Effector memory CD8-positive, alpha-beta T cell (primary cell): ENCODE data around the gene PYDC2.
"Not testable (repeated sequence)": the region's sequence is repeated elsewhere in the genome, so short reads cannot be mapped to it uniquely, and the experiment has no call there.

Experiments
- ATAC-seq: fragments of 150-1000 bp; cut with Tn5 transposase; replicated peaks from 2 replicates; pipeline ENCODE4 v1.10.0; 2021; ENCODE audit warnings: mild to moderate bottlenecking, moderate library complexity
- DNase-seq, 3 experiments: peaks; one replicate each; pipeline ENCODE4 v3.0.0; 2021
- H3K27ac Mint-ChIP-seq, 2 donors: one replicate each; pipeline ENCODE4 v1.8.0; 2022; ENCODE audit warnings: mild to moderate bottlenecking in 2 of 2, mixed read lengths in 2 of 2, moderate library complexity in 2 of 2
- H3K27me3 Mint-ChIP-seq, 2 donors: one replicate each; pipeline ENCODE4 v1.8.0; 2022; ENCODE audit warnings: mixed read lengths in 2 of 2
- H3K36me3 Mint-ChIP-seq: one replicate; pipeline ENCODE4 v1.8.0; 2022; ENCODE audit warnings: mild to moderate bottlenecking, moderate library complexity, mixed read lengths; ENCODE audit not compliant: insufficient read depth
- H3K4me1 Mint-ChIP-seq, 2 donors: one replicate each; pipeline ENCODE4 v1.8.0; 2022; ENCODE audit warnings: low read depth in 2 of 2, mixed read lengths in 2 of 2
- H3K4me3 Mint-ChIP-seq, 2 donors: one replicate each; pipeline ENCODE4 v1.8.0; 2022; ENCODE audit warnings: mild to moderate bottlenecking in 2 of 2, mixed read lengths in 2 of 2, moderate library complexity in 2 of 2
- H3K9me3 Mint-ChIP-seq, 2 donors: one replicate each; pipeline ENCODE4 v1.8.0; 2022; ENCODE audit warnings: mixed read lengths in 2 of 2

The PYDC2 gene

DNA sequence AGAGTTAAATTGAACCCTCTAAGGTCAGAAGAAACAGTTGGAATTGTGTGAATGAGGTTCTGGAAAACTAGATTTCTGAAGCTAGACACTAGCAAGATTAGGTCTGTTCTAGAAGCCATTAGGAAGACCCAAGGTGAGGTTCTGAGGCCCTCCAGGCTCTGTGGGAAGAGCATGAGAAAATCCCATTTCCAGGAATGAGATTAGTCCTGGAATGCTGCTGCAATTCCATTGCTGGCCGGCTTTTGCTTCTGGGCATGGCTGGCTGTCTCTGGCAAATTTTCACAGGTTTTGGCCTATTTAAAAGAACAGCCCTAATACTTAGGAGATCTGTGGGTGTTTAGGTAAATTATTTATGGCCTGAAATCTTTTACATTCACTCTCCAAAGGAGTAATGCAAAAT, 26.9 kb upstream of the PYDC2 start:
- no peak overlapping the region for H3K4me3 Mint-ChIP-seq

DNA sequence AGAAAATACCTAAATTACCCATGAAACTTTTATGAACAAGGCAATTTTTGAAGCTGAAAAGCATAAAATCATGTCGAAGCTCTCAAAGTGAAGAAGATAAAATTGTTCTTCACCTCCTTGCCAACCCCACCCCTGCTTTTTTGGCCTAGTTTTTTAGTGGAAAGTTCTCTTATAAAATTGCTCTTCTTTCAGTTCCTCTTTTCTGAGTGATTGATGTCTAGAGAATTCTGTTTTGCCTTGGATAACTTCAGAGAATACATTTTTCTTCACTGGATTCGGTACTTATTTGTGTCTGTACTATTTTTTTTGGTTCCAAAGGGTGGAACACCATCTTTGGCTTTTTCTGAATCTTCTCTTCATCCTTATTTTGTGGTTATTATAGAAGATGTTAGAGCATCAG, 25.0 kb upstream of the PYDC2 start:
- Mint-ChIP-seq H3K36me3 (no peaks in the 10 kb centered on the region), H3K9me3 (peaks cover 3 to 5% of the 10 kb centered on the region in 2 donors), H3K27me3 (no peaks in the 10 kb centered on the region), H3K4me1 (no peaks in the 10 kb centered on the region), H3K4me3 (no peak overlapping the region), H3K27ac (no peak overlapping the region)
- DNase-seq: no peak
- ATAC-seq: no peak

More for the DNA sequence above, 26.9 kb upstream of the PYDC2 start:
- Mint-ChIP-seq H3K36me3 (no peaks in the 10 kb centered on the region), H3K27me3 (no peaks in the 10 kb centered on the region), H3K4me1 (no peaks in the 10 kb centered on the region), H3K9me3 (peaks cover 3 to 8% of the 10 kb centered on the region in 2 donors), H3K27ac (no peak overlapping the region)
- DNase-seq (no peak), ATAC-seq (no peak)

DNA sequence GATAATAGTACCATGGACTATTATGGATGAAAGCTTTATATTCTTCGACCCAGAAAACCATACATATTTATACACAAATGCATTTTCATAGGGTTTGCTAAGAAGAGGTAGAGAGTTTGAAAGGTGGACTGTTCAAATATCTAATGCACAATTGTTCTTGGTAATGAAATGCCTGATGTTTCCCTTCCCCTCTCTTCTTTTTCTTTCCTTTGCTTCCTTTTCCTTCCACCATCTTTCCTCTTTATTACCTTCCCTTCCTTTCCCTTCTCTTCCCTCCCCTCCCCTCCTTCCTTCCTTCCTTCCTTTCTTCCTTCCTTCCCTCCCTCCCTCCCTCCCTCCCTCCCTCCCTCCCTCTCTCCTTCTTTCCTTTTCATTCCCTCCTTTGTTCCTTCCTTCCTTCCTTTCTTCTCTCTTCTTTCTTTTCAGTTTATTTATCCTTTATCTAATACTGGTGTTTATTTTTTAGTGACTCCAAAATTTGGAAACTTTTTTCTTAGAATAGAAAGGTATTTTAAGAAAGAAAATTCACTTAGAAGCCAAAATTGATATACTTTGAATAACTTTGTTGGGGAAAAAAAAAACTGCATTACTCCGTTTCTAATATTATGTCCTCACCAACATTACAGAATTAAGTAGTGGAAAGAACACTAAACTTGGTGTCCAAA, 22.7 kb upstream of the PYDC2 start:
- Mint-ChIP-seq H3K36me3 (no peaks in the 10 kb centered on the region), H3K27ac (no peak overlapping the region), H3K4me3 (no peak overlapping the region), H3K27me3 (no peaks in the 10 kb centered on the region), H3K9me3 (peaks cover 0 to 10% of the 10 kb centered on the region in 2 donors), H3K4me1 (no peaks in the 10 kb centered on the region)
- DNase-seq (no peak), ATAC-seq (no peak)

DNA sequence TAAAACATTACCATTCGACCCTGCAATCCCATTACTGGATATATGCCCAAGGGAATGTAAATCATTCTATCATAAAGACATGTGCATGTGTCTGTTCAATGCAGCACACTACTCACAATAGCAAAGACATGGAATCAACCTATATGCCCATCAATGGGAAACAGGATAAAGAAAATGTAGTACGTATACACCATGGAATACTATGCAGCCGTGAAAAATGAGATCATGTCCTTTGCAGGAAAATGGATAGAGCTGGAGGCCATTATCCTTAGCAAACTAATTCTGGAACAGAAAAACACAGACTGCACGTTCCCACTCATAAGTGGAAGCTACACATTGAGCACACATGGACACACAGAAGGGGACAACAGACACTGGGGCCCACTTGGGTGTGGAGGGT, 20.4 kb upstream of the PYDC2 start:
- no peak overlapping the region for H3K27ac Mint-ChIP-seq
- H3K4me1 Mint-ChIP-seq: no peaks in the 10 kb centered on the region
- H3K36me3 Mint-ChIP-seq: no peaks in the 10 kb centered on the region
- no peaks in the 10 kb centered on the region for H3K27me3 Mint-ChIP-seq
- no peak for ATAC-seq
- no peak for DNase-seq
- peaks cover 0 to 10% of the 10 kb centered on the region in 2 donors for H3K9me3 Mint-ChIP-seq
- no peak overlapping the region for H3K4me3 Mint-ChIP-seq

DNA sequence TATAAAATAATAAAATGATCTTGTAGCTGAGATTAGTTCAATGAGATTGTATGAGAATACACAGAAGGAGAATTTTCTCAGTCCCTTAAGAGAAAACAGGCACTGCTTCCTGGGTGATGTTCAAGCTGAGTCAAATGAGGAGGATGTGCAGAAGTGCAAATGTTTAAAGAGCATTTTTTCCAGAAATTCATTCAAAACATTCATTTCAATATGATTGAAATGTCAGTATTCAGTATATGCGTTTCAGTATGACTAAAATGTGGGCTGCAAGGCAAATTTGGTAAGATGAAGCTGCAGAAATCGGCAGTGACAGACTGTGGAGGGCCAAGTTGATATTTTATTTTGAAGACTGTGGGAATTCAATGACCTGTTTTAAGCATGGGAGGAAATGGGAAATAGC, 19.3 kb upstream of the PYDC2 start:
- no peak overlapping the region for H3K27ac Mint-ChIP-seq
- no peak overlapping the region for H3K4me3 Mint-ChIP-seq
- no peaks in the 10 kb centered on the region for H3K27me3 Mint-ChIP-seq
- H3K36me3 Mint-ChIP-seq: no peaks in the 10 kb centered on the region
- DNase-seq (no peak), ATAC-seq (no peak)
- no peaks in the 10 kb centered on the region for H3K4me1 Mint-ChIP-seq
- peaks cover 0 to 10% of the 10 kb centered on the region in 2 donors for H3K9me3 Mint-ChIP-seq

DNA sequence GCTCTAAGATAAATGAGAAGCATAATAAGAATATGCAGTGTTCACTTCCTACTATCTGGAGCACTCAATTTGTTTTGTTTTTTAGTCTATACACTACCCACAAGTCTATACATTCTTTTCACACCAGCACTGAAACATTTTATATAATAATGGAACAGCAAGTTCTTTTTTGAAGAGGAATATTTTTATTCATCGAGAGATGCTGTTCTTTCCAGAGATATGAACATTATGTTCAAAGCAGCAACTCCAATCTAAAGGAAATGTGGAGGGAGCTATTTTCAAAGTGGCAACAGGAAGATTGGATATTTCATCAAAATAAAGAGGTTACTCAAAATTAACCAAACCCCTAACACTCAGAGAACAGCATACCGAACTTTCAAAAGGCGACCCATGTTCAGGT, 16.4 kb upstream of the PYDC2 start:
- no peak for ATAC-seq
- Mint-ChIP-seq H3K36me3 (no peaks in the 10 kb centered on the region), H3K9me3 (peaks cover 0 to 14% of the 10 kb centered on the region in 2 donors), H3K27me3 (no peaks in the 10 kb centered on the region), H3K4me3 (no peak overlapping the region), H3K4me1 (no peaks in the 10 kb centered on the region), H3K27ac (no peak overlapping the region)
- no peak for DNase-seq

DNA sequence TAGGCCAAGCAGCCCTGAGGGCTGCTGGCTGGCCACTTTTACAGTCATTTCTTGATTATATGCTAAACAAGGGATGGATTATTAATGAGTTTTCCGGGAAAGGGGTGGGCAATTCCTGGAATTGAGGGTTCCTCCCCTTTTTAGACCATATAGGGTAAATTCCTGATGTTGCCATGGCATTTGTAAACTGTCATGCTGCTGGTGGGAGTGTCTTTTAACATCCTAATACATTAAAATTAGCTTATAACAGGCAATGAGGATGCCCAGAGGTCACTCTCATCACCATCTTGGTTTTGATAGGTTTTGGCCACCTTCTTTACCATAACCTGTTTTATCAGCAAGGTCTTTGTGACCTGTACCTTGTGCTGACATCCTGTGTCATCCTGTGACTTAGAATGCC, 11.7 kb upstream of the PYDC2 start:
- H3K27ac Mint-ChIP-seq: no peak overlapping the region
- no peaks in the 10 kb centered on the region for H3K27me3 Mint-ChIP-seq
- H3K4me1 Mint-ChIP-seq: no peaks in the 10 kb centered on the region
- DNase-seq: no peak
- no peaks in the 10 kb centered on the region for H3K36me3 Mint-ChIP-seq
- H3K4me3 Mint-ChIP-seq: no peak overlapping the region
- peaks cover 7 to 12% of the 10 kb centered on the region in 2 donors for H3K9me3 Mint-ChIP-seq
- no peak for ATAC-seq

DNA sequence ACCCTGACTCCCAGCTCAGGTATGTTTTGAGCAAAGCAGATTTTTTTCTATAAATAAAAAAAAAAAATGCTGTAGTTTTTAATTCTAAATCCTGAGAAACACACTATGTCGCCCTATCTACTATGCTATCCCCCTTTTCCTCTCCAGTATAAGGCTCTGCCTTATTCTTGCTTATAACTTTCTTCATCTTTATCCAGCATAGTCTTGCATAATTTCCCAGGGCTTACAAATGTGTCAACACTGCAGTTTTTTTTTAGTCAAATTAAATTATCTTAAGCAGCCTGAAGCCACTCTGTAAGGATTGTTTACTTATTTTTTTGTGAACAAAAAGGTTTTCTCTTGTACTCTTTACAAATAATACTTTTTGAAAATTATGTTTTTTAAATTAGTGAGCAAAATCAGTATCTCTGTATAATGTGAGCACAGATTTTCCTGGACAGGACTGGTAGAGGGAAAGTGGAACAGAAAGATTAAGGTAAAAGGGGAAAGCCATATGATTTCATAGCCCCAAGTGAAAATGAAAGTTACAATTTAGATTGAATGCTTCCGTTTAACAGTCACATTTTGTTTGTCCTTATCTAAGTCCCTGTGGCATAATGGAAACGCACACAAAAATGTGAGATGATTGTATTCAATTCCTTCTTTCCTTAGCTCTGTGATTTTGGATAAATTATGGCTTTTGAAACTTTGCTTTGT, 5.6 kb upstream of the PYDC2 start:
- Mint-ChIP-seq H3K4me3 (no peak overlapping the region), H3K27ac (no peak overlapping the region), H3K4me1 (no peaks in the 10 kb centered on the region), H3K9me3 (peaks cover 0 to 11% of the 10 kb centered on the region in 2 donors), H3K27me3 (no peaks in the 10 kb centered on the region), H3K36me3 (no peaks in the 10 kb centered on the region)
- no peak for DNase-seq
- ATAC-seq: no peak

DNA sequence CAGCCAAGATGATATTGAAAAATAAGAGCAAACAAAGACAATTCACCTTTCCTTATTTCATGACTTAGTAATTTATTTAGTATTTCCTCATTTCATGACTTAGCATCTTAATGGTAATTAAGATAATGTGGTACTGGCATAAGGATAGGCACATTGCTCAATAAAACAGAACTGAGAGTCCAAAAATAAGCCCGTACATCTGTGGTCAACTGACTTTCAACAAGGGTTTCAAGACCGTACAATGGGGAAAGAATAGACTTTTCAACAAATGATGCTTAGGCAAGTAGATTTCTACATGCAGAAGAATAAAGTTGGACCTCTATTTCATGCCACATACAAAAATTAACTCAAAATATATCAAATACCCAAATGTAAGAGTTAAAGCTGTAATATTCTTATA, 603 bp upstream of the PYDC2 start:
- Mint-ChIP-seq H3K27ac (no peak overlapping the region), H3K4me3 (no peak overlapping the region), H3K27me3 (no peaks in the 10 kb centered on the region), H3K36me3 (no peaks in the 10 kb centered on the region), H3K9me3 (peaks cover 0 to 2% of the 10 kb centered on the region in 2 donors), H3K4me1 (no peaks in the 10 kb centered on the region)
- DNase-seq: no peak
- no peak for ATAC-seq

DNA sequence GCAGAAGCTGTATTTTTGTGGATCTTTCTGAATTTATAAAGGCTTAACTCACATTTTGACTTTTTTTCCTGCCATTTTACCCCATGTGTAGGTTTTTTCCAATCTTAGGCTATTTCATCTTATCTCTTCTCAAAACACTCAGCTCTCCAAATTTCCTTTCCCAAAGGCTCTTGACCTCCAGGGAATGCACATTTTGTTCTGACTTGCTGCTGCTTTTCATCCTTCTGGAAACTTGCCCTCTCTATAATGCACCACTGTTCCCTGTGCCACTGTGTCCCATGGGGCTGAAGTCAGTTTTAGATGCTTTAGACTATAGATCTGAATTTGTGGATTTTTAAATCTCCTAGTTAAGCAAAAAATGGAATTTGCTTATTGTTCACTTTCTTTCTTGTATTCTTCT, 9.1 kb downstream of the PYDC2 start:
- H3K4me1 Mint-ChIP-seq: no peaks in the 10 kb centered on the region
- peaks cover 6 to 19% of the 10 kb centered on the region in 2 donors for H3K9me3 Mint-ChIP-seq

DNA sequence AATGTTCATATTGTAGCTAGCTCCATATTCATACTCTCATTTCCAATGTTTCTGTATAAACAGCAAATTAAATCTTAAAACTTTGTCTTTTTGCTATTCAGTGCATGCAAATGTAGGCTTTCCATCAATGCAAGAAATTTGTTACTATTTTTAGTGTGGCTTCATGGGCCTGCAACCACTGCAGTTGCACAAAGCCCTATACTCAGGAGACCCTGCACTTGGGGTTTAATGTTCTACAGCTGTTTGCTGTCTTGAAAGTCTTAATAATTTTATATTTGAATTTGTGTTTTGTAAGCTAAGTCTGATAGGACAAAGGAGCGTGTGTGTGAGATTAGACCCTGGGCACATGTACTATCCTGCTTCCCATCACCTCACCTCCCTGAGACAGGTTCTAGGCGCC, 9.6 kb downstream of the PYDC2 start:
- ATAC-seq (no peak), DNase-seq (no peak)
- H3K36me3 Mint-ChIP-seq: no peaks in the 10 kb centered on the region
- H3K4me3 Mint-ChIP-seq: no peak overlapping the region
- H3K27ac Mint-ChIP-seq: no peak overlapping the region
- no peaks in the 10 kb centered on the region for H3K27me3 Mint-ChIP-seq
- H3K4me1 Mint-ChIP-seq: no peaks in the 10 kb centered on the region
- peaks cover 8 to 20% of the 10 kb centered on the region in 2 donors for H3K9me3 Mint-ChIP-seq

More for the DNA sequence above, 9.1 kb downstream of the PYDC2 start:
- Mint-ChIP-seq H3K36me3 (no peaks in the 10 kb centered on the region), H3K4me3 (no peak overlapping the region), H3K27me3 (no peaks in the 10 kb centered on the region), H3K27ac (no peak overlapping the region)
- ATAC-seq (no peak), DNase-seq (no peak)

DNA sequence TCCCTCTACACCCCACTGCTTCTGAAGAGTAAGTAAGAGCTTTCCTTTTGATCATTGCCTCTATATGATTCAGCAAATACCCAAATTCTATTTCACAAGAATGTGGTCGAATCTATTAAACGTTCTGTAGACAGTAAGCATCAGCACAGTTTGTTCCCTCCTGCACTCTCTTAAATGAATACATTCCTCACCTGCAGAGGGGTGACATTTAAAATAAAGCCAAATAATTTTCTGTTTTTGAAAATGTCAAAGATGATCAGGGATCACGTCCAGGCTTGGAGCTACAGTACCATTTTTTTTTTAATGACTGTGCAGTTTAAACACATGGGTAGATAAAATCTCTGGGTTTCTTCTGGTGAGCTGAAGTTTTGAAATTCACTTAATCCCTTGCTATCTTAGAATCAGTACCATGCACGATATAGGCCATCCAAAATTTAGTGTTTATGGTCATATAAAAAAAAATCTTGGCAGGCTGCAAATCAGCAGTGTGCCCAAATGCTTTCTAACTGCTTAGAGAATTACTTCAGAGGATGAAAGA, 12.8 kb downstream of the PYDC2 start:
- Mint-ChIP-seq H3K9me3 (peaks cover 11 to 20% of the 10 kb centered on the region in 2 donors), H3K36me3 (no peaks in the 10 kb centered on the region), H3K4me1 (no peaks in the 10 kb centered on the region), H3K4me3 (no peak overlapping the region), H3K27me3 (no peaks in the 10 kb centered on the region), H3K27ac (no peak overlapping the region)
- ATAC-seq (no peak), DNase-seq (no peak)

DNA sequence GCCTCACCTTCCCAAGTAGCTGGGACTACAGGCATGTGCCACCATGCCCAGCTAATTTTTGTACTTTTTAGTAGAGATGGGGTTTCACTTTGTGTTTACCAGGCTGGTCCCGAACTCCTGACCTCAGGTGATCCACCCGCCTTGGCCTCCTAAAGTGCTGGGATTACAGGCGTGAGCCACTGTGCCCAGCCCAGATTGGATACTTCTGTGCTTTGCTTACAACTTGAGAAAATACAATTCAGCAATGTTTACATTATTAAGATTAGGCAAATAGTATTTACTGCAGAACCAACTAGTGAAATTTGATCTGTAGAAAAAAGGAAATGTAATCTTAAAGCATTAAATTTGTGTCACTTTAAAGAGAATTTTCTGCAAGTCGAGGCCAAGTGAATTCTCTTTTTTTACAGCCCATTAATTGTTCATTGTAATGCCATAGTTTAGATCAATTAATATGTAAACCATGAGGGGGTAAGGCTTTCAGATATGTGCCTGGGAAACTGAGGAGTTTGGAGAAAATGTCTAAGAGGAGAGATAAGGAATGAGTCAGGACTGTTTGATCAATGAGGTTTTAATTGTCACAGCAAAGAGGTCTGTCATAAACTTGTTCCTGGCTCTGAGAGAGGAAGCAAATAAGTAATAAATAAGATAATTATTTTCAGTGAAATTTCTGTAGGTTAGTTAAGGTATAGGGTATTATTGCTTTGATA, 15.3 kb downstream of the PYDC2 start:
- H3K27ac Mint-ChIP-seq: no peak overlapping the region
- peaks cover 15 to 31% of the 10 kb centered on the region in 2 donors for H3K9me3 Mint-ChIP-seq
- H3K36me3 Mint-ChIP-seq: no peaks in the 10 kb centered on the region
- no peak for ATAC-seq
- H3K4me1 Mint-ChIP-seq: no peaks in the 10 kb centered on the region
- DNase-seq: no peak
- no peaks in the 10 kb centered on the region for H3K27me3 Mint-ChIP-seq
- H3K4me3 Mint-ChIP-seq: no peak overlapping the region

DNA sequence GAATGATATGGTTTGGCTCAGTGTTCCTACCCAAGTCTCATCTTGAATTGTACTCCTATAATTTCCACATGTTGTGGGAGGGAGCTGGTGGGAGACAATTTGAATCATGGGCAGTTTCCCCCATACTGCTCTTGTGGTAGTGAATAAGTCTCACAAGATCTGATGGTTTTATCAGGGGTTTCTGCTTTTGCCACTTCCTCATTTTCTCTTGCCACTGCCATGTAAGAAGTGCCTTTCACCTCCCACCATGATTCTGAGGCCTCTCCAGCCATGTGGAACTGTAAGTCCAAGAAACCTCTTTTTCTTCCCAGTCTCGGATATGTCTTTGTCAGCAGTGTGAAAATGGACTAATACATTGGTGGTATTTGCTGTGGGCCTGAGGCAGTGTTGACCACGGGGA, 23.0 kb downstream of the PYDC2 start:
- H3K9me3 Mint-ChIP-seq: peaks cover 9 to 18% of the 10 kb centered on the region in 2 donors
- not testable (repeated sequence) for H3K4me3 Mint-ChIP-seq, H3K36me3 Mint-ChIP-seq, ATAC-seq, H3K4me1 Mint-ChIP-seq, DNase-seq, H3K27ac Mint-ChIP-seq, H3K27me3 Mint-ChIP-seq
